GM12873 (cell line): ENCODE measurements around the gene NEDD1.

Source experiments
- CTCF ChIP-seq: IDR thresholded peaks from 2 replicates; pipeline ENCODE4 v1.5.1; 2012; ENCODE audit warnings: low read depth, mild to moderate bottlenecking, moderate library complexity, low read length, control low read depth; ENCODE audit not compliant: insufficient read depth; ENCODE audit errors: missing control alignments

The NEDD1 gene

GRCh38 chr12:96882862-96883261, 24.2 kb upstream of the NEDD1 start:
- no peak for TF ChIP-seq CTCF

GRCh38 chr12:96883571-96883970, 23.5 kb upstream of the NEDD1 start:
- no peak for TF ChIP-seq CTCF

GRCh38 chr12:96886998-96887677, 19.9 kb upstream of the NEDD1 start:
- TF ChIP-seq CTCF, result no peak

- TF ChIP-seq CTCF, result no peak
Observed at GRCh38 chr12:96889273-96889933, 17.7 kb upstream of the NEDD1 start.

GRCh38 chr12:96890331-96890730, 16.7 kb upstream of the NEDD1 start:
- no peak for TF ChIP-seq CTCF

GRCh38 chr12:96892104-96892503, 15.0 kb upstream of the NEDD1 start:
- TF ChIP-seq CTCF, result no peak

- no peak for TF ChIP-seq CTCF
Observed at GRCh38 chr12:96897421-96897820, 9.6 kb upstream of the NEDD1 start.
